ENCODE data around the gene ZNF750.

The ZNF750 gene

DNA sequence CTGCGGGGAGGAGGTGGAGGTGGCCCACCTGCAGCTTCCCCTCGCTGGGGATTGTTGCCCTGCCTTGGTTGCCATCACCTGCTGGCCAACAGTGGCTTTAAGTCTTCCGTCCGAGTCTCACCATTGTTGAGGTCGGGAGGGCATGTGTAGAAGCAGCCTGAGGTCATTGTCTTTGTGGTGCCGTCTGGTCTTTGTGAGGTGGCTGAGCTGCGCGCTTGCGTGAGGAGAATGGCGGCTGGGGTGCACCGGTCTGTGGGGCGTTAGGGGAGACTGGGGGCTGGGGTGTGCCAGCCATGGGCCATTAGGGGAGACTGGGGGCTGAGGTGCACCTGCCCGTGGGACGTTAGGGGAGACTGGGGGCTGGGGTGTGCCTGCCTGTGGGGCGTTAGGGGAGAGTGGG, 36.2 kb downstream of the ZNF750 start:
- Histone ChIP-seq H3K4me2 (ENCODE audit: low read length) (no peak overlapping the region), H3K79me2 (ENCODE audit: insufficient read depth, low read length) (no peaks in the 10 kb centered on the region), H4K20me1 (ENCODE audit: insufficient read depth, low read length) (no peaks in the 10 kb centered on the region), H3K36me3 (ENCODE audit: insufficient read depth, low read length) (peaks cover 45% of the 10 kb centered on the region), H3K9me2 (ENCODE audit: low read depth, low read length) (no peaks in the 10 kb centered on the region), H3K27ac (ENCODE audit: low read depth, low read length, poor library complexity, severe bottlenecking) (no peak overlapping the region), H2AFZ (ENCODE audit: low read length) (no peak overlapping the region), H3K4me1 (ENCODE audit: insufficient read depth, low read length, severe bottlenecking) (no peaks in the 10 kb centered on the region), H3K9me3 (ENCODE audit: low read length) (no peaks in the 10 kb centered on the region), H3K27me3 (ENCODE audit: insufficient read depth, low read length) (no peaks in the 10 kb centered on the region), H3K4me3 (ENCODE audit: low read depth, low read length, poor library complexity, severe bottlenecking) (no peak overlapping the region), H3F3A (ENCODE audit: insufficient read depth, low read length) (no peaks in the 10 kb centered on the region), H3K9ac (ENCODE audit: low read length) (no peak overlapping the region)
- TF ChIP-seq, protein P1, sequence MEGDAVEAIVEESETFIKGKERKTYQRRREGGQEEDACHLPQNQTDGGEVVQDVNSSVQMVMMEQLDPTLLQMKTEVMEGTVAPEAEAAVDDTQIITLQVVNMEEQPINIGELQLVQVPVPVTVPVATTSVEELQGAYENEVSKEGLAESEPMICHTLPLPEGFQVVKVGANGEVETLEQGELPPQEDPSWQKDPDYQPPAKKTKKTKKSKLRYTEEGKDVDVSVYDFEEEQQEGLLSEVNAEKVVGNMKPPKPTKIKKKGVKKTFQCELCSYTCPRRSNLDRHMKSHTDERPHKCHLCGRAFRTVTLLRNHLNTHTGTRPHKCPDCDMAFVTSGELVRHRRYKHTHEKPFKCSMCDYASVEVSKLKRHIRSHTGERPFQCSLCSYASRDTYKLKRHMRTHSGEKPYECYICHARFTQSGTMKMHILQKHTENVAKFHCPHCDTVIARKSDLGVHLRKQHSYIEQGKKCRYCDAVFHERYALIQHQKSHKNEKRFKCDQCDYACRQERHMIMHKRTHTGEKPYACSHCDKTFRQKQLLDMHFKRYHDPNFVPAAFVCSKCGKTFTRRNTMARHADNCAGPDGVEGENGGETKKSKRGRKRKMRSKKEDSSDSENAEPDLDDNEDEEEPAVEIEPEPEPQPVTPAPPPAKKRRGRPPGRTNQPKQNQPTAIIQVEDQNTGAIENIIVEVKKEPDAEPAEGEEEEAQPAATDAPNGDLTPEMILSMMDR (IDR thresholded peaks at IDR 0.05; ENCODE audit: low read length), result no peak
- TF ChIP-seq EZH2 (IDR thresholded peaks at IDR 0.05; ENCODE audit: borderline replicate concordance, low read length), result no peak

DNA sequence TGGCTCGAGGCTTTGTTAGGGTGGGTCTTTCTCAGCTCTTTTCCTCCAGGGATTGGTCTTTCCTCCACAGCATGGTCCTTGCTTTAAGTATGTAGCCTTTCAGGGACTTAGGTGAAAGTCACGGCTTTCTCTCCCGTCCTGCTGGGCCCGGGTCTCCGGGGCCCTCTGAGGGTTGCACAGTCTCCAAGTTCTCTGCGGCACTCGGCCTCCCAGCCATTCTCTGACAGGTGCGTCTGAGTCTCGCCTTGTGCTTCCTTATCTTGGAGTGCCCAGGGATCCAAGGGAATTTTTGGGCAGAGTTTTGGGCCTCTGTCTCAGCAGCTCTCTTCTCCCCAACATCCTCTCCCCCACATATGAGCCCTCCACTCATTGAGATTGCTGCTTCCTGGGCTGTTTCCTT, 36.6 kb downstream of the ZNF750 start:
- Histone ChIP-seq H3K79me2 (ENCODE audit: insufficient read depth, low read length) (no peaks in the 10 kb centered on the region), H3K27ac (ENCODE audit: low read depth, low read length, poor library complexity, severe bottlenecking) (no peak overlapping the region), H3F3A (ENCODE audit: insufficient read depth, low read length) (no peaks in the 10 kb centered on the region), H3K9ac (ENCODE audit: low read length) (no peak overlapping the region), H3K4me2 (ENCODE audit: low read length) (no peak overlapping the region), H2AFZ (ENCODE audit: low read length) (no peak overlapping the region), H3K4me3 (ENCODE audit: low read depth, low read length, poor library complexity, severe bottlenecking) (no peak overlapping the region), H3K9me2 (ENCODE audit: low read depth, low read length) (no peaks in the 10 kb centered on the region), H3K36me3 (ENCODE audit: insufficient read depth, low read length) (peaks cover 48% of the 10 kb centered on the region), H3K27me3 (ENCODE audit: insufficient read depth, low read length) (no peaks in the 10 kb centered on the region), H4K20me1 (ENCODE audit: insufficient read depth, low read length) (no peaks in the 10 kb centered on the region), H3K9me3 (ENCODE audit: low read length) (no peaks in the 10 kb centered on the region), H3K4me1 (ENCODE audit: insufficient read depth, low read length, severe bottlenecking) (no peaks in the 10 kb centered on the region)
- TF ChIP-seq, protein P1 (IDR thresholded peaks at IDR 0.05; ENCODE audit: low read length), result no peak
- no peak for TF ChIP-seq EZH2 (IDR thresholded peaks at IDR 0.05; ENCODE audit: borderline replicate concordance, low read length)

DNA sequence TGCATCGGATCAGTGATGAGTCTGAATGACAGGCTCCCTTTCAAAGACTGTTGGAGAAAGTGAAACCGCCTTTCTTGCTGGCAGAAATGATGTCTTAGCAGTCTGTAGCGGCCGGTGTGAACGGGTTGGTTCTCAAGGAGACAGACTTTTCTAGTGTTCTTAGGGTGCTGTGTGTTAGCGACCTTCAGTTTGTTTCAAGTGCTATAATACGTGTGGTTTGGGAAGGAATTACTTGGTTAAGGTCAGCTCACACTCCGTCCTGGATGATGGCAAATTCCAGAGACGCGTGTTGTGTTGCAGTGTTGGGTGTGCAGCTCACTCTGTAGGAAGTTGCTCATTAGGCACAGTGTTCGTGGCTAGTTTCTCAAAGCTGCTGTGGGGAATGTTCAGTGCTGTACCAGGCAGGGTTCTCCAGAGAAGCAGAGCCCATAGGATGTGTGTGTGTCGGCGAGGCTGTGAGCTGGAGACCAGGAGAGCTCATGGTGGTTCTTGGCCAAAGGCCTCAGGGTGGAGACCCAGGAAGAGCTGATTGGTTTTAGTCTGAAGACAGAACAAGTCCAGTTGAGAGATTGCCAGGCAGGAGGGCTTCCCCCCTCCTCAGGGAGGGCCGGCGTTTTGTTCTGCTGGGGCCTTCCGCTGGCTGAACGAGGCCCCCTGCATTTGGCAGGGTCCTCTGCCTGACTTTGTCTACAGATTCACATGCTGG, 37.6 kb downstream of the ZNF750 start:
- Histone ChIP-seq H3K4me2 (ENCODE audit: low read length) (no peak overlapping the region), H2AFZ (ENCODE audit: low read length) (no peak overlapping the region), H3K4me1 (ENCODE audit: insufficient read depth, low read length, severe bottlenecking) (no peaks in the 10 kb centered on the region), H3K36me3 (ENCODE audit: insufficient read depth, low read length) (peaks cover 40% of the 10 kb centered on the region), H3K9me2 (ENCODE audit: low read depth, low read length) (no peaks in the 10 kb centered on the region), H3K79me2 (ENCODE audit: insufficient read depth, low read length) (no peaks in the 10 kb centered on the region), H3K4me3 (ENCODE audit: low read depth, low read length, poor library complexity, severe bottlenecking) (no peak overlapping the region), H3K9ac (ENCODE audit: low read length) (no peak overlapping the region), H3K27me3 (ENCODE audit: insufficient read depth, low read length) (no peaks in the 10 kb centered on the region), H3F3A (ENCODE audit: insufficient read depth, low read length) (no peaks in the 10 kb centered on the region), H3K9me3 (ENCODE audit: low read length) (no peaks in the 10 kb centered on the region), H3K27ac (ENCODE audit: low read depth, low read length, poor library complexity, severe bottlenecking) (no peak overlapping the region), H4K20me1 (ENCODE audit: insufficient read depth, low read length) (no peaks in the 10 kb centered on the region)
- no peak for TF ChIP-seq EZH2 (IDR thresholded peaks at IDR 0.05; ENCODE audit: borderline replicate concordance, low read length)
- TF ChIP-seq, protein P1 (IDR thresholded peaks at IDR 0.05; ENCODE audit: low read length), result no peak

Data from OCI-LY1 (cell line).